GM21367 (cell line): ENCODE measurements around the gene NRARP.

Experiments
- ATAC-seq: cut with Tn5 transposase; IDR thresholded peaks from one replicate; pipeline ENCODE4 v1.9.1; 2021; ENCODE audit not compliant: unreplicated experiment

NRARP gene

DNA sequence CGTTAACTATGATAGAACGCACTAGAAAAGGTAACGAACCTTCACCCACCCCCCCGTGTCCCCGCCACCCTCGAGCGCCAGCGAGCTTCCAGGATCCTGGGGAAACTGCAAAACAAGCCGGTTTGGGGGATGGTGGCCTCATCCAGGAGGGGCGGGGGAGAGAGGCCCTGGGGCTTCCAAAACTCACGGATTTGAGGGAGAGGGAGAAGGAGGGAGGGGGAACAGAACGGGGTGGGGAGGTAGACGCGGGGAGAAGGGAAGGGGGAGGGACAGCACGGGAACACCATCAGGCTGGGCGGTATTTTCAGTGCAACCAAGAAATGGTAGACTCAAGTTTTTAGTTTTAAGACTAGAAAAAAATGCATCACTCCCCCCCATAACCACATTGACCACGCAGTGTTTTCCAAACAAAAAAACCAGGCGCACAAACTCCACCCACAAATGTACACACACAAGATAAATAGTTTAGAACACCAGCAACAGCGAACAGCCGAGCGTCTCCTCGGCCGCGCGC is 1.4 kb downstream of the NRARP start:
- no peak for ATAC-seq

GRCh38 chr9:137299938-137300337 is 2.1 kb downstream of the NRARP start:
- no peak for ATAC-seq

DNA sequence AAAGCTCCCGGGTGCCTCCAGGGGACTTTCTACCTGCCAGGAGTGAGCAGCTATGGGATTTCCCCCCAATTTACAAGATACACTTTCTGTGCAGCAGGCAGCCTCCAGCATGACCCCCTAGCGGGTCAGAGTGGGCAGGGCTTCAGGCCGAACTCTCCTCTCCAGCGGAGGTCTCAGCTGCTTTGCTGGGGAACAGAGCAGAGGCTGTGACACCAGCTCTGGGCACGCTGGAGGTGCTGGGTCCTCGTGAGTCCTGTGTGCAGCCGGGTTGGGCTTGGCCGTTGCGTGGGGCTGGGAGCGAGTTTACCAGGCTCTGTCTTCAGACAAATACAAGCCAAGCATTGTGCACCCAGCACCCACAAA is 2.9 kb downstream of the NRARP start:
- no peak for ATAC-seq

DNA sequence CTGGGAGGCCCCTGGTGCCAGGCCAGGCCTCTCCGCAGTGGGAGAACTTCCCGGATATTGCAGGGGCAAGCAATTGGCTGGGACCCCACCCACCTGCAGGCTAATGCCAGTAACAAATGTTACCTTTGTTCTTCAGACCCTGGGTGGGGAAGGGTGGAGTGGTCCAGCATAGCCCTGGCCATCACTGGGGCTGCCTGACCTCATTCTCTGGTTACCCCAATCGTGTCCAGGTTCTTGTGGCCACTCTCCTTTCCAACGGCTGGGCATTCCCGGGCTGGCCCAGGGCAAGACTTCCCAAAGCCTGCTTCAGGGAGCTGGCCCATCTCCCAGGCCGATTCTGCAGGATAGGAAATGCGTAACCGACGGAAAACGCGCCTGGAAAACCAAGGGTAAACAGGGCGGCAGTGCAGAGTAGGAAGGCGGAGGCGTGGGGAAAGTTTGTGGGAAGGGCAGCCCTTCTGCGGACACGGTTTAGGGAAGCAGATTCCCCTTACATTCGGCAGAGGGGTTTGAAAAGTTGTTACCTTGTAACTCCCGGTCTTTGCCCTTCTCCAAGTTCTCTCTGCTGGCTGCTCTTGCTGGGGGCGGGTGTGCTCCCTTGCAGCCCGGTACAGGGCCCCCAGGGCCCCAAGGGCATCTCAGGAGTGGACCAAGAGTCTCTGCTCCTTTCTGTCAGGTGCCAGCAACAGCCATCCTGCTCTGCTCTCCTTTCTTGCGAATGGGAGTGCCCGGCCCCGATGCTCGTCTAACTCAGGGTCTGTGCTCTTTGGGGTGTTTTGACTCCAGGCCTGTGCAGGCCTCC is 3.5 kb downstream of the NRARP start:
- no peak for ATAC-seq

DNA sequence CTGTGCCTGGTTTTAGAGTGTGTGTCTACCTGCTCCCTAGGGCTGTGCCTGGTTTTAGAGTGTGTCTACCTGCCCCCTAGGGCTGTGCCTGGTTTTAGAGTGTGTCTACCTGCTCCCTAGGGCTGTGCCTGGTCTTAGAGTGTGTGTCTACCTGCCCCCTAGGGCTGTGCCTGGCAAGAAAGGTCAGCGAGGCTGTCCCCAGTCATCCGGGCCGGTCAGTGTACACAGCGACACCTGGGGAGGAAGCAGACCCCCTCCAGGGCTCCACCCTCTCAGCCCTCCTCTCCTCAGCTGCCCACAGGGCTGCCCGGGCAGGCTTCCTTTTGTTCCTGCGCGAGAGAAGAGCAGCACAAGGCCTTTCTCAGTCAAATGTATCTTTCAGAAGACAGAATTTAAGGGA is 4.1 kb downstream of the NRARP start:
- no peak for ATAC-seq

GRCh38 chr9:137296670-137297664 is 5.1 kb downstream of the NRARP start:
- no peak for ATAC-seq

DNA sequence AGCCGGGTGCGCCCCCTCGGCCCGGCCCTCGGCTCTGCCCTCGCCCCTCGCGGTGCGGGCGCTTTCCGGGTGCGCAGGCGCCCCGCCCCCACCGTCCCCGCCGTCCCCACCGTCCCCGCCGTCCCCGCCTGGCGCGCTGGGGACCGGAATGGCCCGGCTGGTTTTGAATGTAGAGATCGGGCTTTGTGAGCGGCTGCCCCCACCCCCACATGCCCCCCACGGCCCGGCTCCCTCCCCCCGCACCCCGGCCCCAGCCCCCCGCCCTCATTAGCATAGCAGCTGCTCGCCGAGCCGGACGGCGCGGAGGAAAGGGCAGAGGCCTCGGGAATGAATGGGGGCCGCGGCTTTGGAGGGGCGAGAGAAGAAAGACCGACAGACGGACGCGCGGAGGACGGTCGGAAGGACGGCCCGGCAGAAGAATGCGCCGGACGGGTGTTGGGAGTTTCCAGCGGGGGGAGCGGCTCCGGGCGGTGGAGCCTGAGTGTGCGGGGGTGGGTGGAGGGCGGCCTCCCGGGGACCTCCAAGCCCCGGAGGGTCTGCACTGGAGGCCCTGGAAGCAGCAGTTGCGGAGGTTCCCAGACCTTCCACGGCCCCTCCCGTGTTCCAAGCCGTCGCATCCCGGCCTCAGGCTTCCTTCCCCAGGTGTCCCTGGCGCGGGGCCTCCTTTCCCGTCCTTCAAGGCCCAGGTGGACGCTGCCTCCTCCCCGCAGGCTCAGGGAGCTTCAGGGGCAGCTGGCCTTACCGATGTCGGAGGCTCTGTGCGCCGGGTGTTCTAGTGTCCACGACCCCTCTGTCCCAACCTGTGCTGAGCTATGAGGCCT is 6.0 kb downstream of the NRARP start:
- no peak for ATAC-seq

GRCh38 chr9:137295238-137295811 is 6.7 kb downstream of the NRARP start:
- ATAC-seq, result no peak

DNA sequence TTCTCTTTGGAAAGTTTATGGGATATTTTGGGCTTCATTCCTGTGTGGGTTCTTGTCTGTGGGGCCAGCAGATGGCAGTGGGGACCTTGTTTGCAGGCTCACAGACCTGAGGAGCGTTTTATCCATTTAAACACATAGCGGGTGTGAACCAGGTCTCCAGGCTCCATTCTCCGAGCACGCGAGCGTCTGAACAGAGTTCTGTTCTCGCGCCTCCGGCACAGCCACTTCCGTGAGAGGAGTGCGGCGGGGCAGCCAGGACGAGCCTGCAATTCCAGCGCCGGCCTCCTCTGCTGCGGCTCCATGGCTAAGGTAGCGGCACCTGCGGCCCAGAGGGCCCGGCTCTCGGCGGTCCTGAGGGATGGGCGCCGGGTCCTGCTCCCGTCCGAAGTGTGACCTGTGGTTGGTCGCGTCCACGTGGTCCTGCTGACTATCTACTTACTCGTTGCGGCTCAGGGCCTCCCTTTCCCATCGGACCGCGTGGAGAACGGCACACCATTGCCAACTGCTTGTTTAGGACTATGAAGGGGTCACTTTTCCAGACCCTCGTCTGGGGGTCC is 7.3 kb downstream of the NRARP start:
- ATAC-seq, result no peak

DNA sequence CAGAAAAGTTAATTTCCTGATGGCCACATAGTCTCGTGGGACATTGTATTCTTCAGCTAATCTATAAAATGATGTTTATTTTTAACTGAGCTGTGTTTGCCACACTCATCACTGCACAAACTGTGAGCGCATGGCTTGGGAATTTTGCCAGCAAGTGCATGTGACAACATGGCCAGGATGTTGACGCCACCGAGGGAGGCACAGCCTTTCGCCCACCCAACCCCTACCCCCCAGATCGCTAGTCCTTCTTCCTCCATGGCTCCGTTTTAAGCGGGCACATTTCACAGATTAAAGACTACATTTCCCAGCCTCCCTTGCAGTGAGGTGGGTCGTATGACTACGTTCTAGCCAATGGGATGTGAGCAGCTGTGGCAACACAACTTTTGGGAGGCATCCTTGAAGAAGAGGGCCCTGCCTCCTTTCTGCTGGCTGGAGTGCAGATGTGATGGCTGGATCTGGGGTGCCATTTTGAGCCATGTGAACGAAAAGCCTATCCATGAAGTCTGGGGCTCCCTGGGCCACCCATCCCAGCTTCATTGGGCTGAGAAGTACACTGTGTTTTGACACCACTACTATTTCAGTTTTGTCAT is 7.9 kb downstream of the NRARP start:
- no peak for ATAC-seq

- ATAC-seq, result no peak
These were observed 8.5 kb downstream of the NRARP start for GRCh38 chr9:137293482-137294090.

GRCh38 chr9:137293094-137293481 is 9.0 kb downstream of the NRARP start:
- no peak for ATAC-seq

- ATAC-seq, result no peak
These were observed 15.1 kb downstream of the NRARP start for GRCh38 chr9:137286975-137287383.

- no peak for ATAC-seq
These were observed 20.5 kb downstream of the NRARP start for GRCh38 chr9:137281345-137282116.

DNA sequence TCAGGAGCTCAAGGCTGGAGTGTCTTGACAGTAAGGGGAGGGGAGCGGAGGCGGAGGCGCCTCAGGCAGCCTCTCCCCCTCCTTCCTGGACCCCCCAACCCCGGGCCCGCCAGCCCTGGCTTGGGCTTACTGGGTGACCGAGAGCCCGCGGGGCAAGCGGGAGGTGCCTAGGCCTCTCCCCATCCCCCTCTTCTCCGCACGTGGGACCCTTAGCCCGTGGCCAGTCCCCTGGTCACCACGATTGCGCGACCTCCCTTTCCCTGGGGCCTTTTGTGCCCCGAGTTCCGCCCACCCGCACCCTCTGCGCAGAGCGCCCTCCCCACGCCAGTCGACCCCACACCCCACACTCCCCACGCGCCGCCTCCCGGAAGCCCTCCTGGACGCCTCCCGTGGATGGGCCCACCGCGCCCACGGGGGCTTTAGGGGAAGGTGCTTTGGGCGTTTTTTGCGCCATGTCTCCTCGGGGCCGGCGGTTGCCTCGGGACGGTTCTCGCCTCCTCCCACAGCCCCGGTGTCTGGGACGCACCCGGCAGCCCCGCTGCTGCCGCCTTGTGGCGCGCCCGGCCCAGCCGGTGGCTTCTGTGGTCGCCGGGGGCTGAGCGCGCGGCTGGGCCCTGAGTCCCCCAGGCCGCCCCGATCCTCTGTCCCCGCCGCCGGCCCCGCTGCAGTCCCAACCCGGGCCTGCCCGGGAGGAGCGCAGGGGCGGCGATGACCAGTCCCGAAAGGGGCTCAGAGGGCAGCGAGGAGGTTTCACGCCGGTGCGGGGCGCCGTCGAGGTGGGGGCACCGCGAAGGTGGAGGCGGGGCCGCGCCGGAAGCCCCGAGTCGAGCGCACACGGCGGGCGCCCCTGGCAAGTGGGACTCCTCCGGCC is 21.4 kb downstream of the NRARP start:
- ATAC-seq, result no peak

DNA sequence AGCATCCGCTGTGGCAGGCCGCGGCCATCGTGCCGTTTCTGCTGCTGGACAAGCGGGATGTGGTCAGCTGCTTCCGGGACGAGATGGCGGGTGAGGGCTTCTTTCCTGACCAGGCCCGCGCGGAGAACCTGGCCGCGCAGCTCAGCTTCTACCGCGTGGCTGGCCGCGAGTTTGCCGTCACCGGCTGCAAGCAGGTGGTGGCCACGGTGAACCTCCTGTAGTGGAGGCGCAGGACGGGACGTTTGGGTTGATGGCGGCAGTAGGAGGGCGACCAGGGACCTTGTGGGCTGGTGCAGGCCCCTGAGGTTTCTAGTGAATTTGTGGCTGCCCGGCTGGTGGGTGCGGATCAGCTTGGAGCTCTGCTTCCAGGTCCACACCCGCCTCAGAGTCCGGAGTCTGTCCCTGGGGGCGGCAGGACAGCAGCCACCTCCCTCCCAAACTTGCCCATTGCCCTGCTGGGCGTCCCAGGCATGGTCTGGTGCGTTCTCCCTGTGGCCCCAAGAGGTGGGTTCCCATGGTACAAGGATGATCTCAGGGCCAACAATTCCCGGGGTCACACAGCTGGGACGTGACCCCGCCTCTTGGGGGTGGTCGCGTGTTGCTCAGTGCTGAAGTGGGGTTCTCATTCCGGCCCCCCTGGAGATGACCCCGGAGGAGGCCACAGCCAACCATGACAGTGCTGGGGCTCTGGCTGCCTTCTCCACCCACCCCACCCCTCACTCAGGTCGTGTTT is 22.2 kb downstream of the NRARP start:
- no peak for ATAC-seq
